Neural cell (in vitro differentiated cells): Measurements from ENCODE around the gene MYL12B. TPM values are rescaled to one million over a fixed set of nuclear protein-coding genes. Genes with fewer than 3 reads are reported as not detected.

Experiments used
- H2AFZ ChIP-seq: fragments of 200-600, 300-800 bp; sonication (generic), shearing (Covaris generic); 2 replicates; pipeline ENCODE4 v1.6.0; 2014; ENCODE audit warnings: low read depth, mild to moderate bottlenecking, antibody characterized with exemption, low read length, moderate library complexity
- H3F3A ChIP-seq: fragments of 200-600 bp; shearing (Covaris generic); 2 replicates; pipeline ENCODE4 v1.6.1; 2016; ENCODE audit warnings: mild to moderate bottlenecking, moderate library complexity, mixed read lengths, antibody characterized with exemption, low read length; ENCODE audit not compliant: insufficient read depth, poor library complexity, severe bottlenecking
- H3K27ac ChIP-seq: fragments of 200-600, 300-800 bp; sonication (generic), shearing (Covaris generic); 2 replicates; pipeline ENCODE4 v1.5.1; 2014; ENCODE audit warnings: mild to moderate bottlenecking, low read length, moderate library complexity
- H3K27me3 ChIP-seq: fragments of 300-800, 200-600 bp; sonication (generic), shearing (Covaris generic); 2 replicates; pipeline ENCODE4 v1.6.0; 2014; ENCODE audit warnings: mild to moderate bottlenecking, low read depth, low read length, moderate library complexity; ENCODE audit not compliant: insufficient read depth
- H3K36me3 ChIP-seq: fragments of 300-800, 200-600 bp; sonication (generic), shearing (Covaris generic); 2 replicates; pipeline ENCODE4 v1.5.1; 2014; ENCODE audit warnings: mild to moderate bottlenecking, antibody characterized with exemption, low read length, moderate library complexity; ENCODE audit not compliant: insufficient read depth
- H3K4me2 ChIP-seq: fragments of 300-800, 200-600 bp; sonication (generic), shearing (Covaris generic); 2 replicates; pipeline ENCODE4 v1.6.0; 2014; ENCODE audit warnings: mild to moderate bottlenecking, low read length
- H3K4me3 ChIP-seq: fragments of 300-800, 200-600 bp; sonication (generic), shearing (Covaris generic); 2 replicates; pipeline ENCODE4 v1.5.1; 2014; ENCODE audit warnings: mild to moderate bottlenecking, low read length, moderate library complexity
- H3K79me2 ChIP-seq: fragments of 200-600 bp; shearing (Covaris generic); replicated peaks from 2 replicates; pipeline ENCODE4 v1.6.0; 2014; ENCODE audit warnings: mild to moderate bottlenecking, low read length, moderate library complexity; ENCODE audit not compliant: insufficient read depth
- H3K9ac ChIP-seq: fragments of 300-800, 200-600 bp; sonication (generic), shearing (Covaris generic); 2 replicates; pipeline ENCODE4 v1.6.1; 2016; ENCODE audit warnings: mild to moderate bottlenecking, low read length, mixed read lengths
- H3K9me2 ChIP-seq: fragments of 200-600 bp; shearing (Covaris generic); 2 replicates; pipeline ENCODE4 v1.6.1; 2016; ENCODE audit warnings: mild to moderate bottlenecking, low read length, mixed read lengths; ENCODE audit not compliant: insufficient read depth
- H3K9me3 ChIP-seq: fragments of 200-600, 300-800 bp; sonication (generic), shearing (Covaris generic); 2 replicates; pipeline ENCODE4 v1.6.1; 2016; ENCODE audit warnings: mild to moderate bottlenecking, mixed run types, low read length, moderate library complexity, mixed read lengths
- H4K20me1 ChIP-seq: fragments of 200-600 bp; shearing (Covaris generic); 2 replicates; pipeline ENCODE4 v1.6.1; 2016; ENCODE audit warnings: mild to moderate bottlenecking, mixed run types; ENCODE audit not compliant: insufficient read depth
- EP300 ChIP-seq: fragments of 450-650 bp; conservative IDR thresholded peaks from 2 replicates; pipeline ENCODE4 v1.6.1; 2014; ENCODE audit warnings: antibody characterized with exemption, mild to moderate bottlenecking, moderate library complexity; ENCODE audit not compliant: poor library complexity, severe bottlenecking
- EZH2 ChIP-seq: fragments of 200-600, 300-800 bp; shearing (Covaris generic), sonication (generic); IDR thresholded peaks from 2 replicates; pipeline ENCODE4 v1.6.1; 2014; ENCODE audit warnings: antibody characterized with exemption, low read length, borderline replicate concordance, mild to moderate bottlenecking; ENCODE audit not compliant: insufficient read depth, poor library complexity, severe bottlenecking
- MXI1 ChIP-seq: fragments of 450-650 bp; conservative IDR thresholded peaks from 2 replicates; pipeline ENCODE4 v1.6.1; 2014; ENCODE audit warnings: antibody characterized with exemption, mild to moderate bottlenecking; ENCODE audit not compliant: poor library complexity, severe bottlenecking
- POLR2AphosphoS5 ChIP-seq: IDR thresholded peaks from 2 replicates; pipeline ENCODE4 v1.6.1; 2012
- RAD21 ChIP-seq: fragments of 450-650 bp; conservative IDR thresholded peaks from 2 replicates; pipeline ENCODE4 v1.6.1; 2014; ENCODE audit warnings: antibody characterized with exemption, mild to moderate bottlenecking, moderate library complexity
- REST ChIP-seq: IDR thresholded peaks from 2 replicates; pipeline ENCODE4 v1.6.1; 2012; ENCODE audit warnings: borderline replicate concordance
- SMC3 ChIP-seq: fragments of 450-650 bp; conservative IDR thresholded peaks from 2 replicates; pipeline ENCODE4 v1.6.1; 2014; ENCODE audit warnings: antibody characterized with exemption, mild to moderate bottlenecking, moderate library complexity; ENCODE audit not compliant: poor library complexity
- TAF1 ChIP-seq: IDR thresholded peaks from 2 replicates; pipeline ENCODE4 v1.6.1; 2012; ENCODE audit warnings: low read depth
- polyA plus RNA-seq: library from polyadenylated mRNA; depleted of rRNA; stranded (reverse); fragments of >200 nt; gene quantifications from 2 replicates; pipeline ENCODE4 v1.2.3, GENCODE V29; 2014
- TF ChIP-seq, protein P1 (sequence below): fragments of 450-650 bp; IDR thresholded peaks from 2 replicates; pipeline ENCODE4 v1.5.1; 2014; ENCODE audit warnings: antibody characterized with exemption, mild to moderate bottlenecking, moderate library complexity; ENCODE audit not compliant: poor library complexity, severe bottlenecking

The MYL12B gene
- polyA plus RNA-seq, 1 donor from 2014 or later = 384 TPM

- Histone ChIP-seq H3K9me3 (no peaks in the 10 kb centered on the region), H3F3A (no peaks in the 10 kb centered on the region), H3K79me2 (peaks cover 84% of the 10 kb centered on the region), H4K20me1 (peaks cover 4% of the 10 kb centered on the region), H3K4me2 (no peak overlapping the region), H3K9ac (no peak overlapping the region), H3K4me3 (no peak overlapping the region), H3K9me2 (no peaks in the 10 kb centered on the region), H3K27me3 (no peaks in the 10 kb centered on the region), H3K36me3 (no peaks in the 10 kb centered on the region), H2AFZ (no peak overlapping the region), H3K27ac (no peak overlapping the region)
- TF ChIP-seq REST = no peak
- no peak for TF ChIP-seq SMC3
- TF ChIP-seq RAD21 = no peak
- no peak for TF ChIP-seq EP300
- TF ChIP-seq, protein P1, sequence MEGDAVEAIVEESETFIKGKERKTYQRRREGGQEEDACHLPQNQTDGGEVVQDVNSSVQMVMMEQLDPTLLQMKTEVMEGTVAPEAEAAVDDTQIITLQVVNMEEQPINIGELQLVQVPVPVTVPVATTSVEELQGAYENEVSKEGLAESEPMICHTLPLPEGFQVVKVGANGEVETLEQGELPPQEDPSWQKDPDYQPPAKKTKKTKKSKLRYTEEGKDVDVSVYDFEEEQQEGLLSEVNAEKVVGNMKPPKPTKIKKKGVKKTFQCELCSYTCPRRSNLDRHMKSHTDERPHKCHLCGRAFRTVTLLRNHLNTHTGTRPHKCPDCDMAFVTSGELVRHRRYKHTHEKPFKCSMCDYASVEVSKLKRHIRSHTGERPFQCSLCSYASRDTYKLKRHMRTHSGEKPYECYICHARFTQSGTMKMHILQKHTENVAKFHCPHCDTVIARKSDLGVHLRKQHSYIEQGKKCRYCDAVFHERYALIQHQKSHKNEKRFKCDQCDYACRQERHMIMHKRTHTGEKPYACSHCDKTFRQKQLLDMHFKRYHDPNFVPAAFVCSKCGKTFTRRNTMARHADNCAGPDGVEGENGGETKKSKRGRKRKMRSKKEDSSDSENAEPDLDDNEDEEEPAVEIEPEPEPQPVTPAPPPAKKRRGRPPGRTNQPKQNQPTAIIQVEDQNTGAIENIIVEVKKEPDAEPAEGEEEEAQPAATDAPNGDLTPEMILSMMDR = no peak
- TF ChIP-seq TAF1 = no peak
- no peak for TF ChIP-seq MXI1
- no peak for TF ChIP-seq POLR2AphosphoS5
- no peak for TF ChIP-seq EZH2
Measured at GRCh38 chr18:3266062-3266608, 4.2 kb downstream of the MYL12B start.

DNA sequence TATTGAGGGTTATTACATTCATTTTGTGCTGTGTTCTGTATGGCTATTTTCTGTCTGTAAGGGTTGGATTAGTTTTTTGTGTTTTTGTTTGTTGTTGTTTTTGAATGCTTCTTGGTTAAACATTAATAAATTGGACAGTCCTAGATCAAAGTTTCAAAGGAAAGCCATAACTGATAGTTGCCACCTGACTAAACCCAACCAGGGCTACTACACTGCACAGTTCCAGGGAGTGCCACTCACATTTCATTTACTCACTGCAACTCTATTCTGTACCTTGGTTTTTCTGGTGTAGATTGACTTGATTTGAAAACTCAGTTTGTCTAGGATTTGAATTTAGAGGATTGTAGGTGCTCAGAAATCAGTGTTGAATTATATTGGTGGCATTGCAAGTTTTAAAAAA, 6.4 kb downstream of the MYL12B start:
- Histone ChIP-seq H3K79me2 (peaks cover 87% of the 10 kb centered on the region), H4K20me1 (peaks cover 4% of the 10 kb centered on the region), H3F3A (no peaks in the 10 kb centered on the region), H3K4me2 (no peak overlapping the region), H3K27ac (no peak overlapping the region), H2AFZ (no peak overlapping the region), H3K4me3 (no peak overlapping the region), H3K9ac (no peak overlapping the region), H3K9me3 (no peaks in the 10 kb centered on the region), H3K27me3 (no peaks in the 10 kb centered on the region), H3K36me3 (no peaks in the 10 kb centered on the region), H3K9me2 (no peaks in the 10 kb centered on the region)
- no peak for TF ChIP-seq POLR2AphosphoS5
- no peak for TF ChIP-seq MXI1
- no peak for TF ChIP-seq EZH2
- no peak for TF ChIP-seq REST
- TF ChIP-seq RAD21 = no peak
- no peak for TF ChIP-seq EP300
- no peak for TF ChIP-seq SMC3
- no peak for TF ChIP-seq TAF1
- TF ChIP-seq, protein P1 = no peak
